Measurements from ENCODE around the gene MEIS1.
"Not testable (repeated sequence)": the region's sequence is repeated elsewhere in the genome, so short reads cannot be mapped to it uniquely, and the experiment has no call there.

MEIS1 gene

DNA sequence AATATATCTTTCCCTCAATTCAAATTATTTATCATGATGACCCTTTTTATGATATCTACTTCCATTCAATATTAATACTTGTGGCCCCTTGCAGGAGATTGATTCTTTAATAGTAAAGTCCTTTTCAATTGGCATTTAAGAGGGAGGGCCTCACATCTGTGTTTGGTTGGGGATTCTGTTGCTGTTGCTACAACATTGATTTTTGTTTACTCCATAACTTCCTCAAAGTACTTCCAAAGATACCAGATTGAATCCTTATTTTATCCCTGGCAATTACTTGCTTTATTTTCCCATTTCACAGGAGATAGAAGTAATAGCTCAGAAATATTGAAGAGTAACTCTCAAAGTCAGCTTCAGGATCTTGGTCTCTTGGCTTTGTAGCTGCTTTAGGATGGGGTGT lies 32.8 kb downstream of the MEIS1 start:
- no peak for DNase-seq (ENCODE audit: low read depth)

DNA sequence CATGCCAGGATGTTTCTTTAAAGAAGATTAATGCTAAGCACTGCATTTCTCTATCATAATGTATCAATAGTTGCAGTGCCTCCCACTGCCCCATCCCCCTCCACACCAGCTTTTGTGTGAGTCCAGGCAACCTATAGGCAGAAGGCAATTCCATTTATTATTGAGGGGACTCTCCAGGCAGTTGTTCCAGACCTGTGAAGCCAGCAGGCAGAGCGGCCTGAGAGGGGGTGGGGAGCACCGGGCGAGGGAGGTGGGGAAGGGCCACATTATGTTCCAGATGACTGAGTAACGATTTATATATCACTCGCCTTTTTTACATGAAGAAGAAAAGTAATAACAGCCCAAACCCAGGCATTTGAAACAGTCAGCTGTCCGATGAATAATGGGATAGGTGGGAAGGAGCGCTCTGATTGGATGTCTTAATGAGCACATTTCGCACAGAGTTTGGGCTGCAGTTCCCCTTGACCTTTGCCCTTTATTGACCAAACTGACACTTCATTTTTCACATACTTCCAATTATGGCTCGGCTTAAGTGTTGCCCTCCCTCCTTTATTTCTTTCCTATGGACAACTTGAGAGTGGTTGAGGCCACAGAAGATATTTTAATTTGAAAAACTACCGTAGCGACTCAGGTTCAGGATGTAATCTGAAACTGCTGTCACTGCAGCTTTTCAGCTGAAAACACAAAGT lies 34.4 kb downstream of the MEIS1 start:
- no peak for DNase-seq (ENCODE audit: low read depth)

DNA sequence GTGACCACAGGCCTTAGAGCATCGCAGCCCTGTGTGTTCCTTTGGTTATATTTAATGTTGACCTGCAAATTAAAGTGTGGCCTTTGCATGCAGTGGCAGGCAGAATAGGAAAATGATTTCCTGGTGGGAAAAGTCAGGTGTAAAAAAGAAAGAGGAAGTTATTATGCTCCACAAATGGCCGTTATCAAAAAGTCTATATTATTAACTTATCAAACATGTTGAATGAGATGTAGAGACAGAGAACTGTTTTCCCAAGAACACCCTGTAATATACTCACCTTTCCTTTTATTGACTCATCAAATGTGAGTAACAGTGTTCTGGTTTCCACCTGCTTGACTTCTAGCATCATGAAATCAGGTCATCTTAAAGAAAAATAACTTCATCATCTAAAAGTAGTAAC lies 35.3 kb downstream of the MEIS1 start:
- no peak for DNase-seq (ENCODE audit: low read depth)

DNA sequence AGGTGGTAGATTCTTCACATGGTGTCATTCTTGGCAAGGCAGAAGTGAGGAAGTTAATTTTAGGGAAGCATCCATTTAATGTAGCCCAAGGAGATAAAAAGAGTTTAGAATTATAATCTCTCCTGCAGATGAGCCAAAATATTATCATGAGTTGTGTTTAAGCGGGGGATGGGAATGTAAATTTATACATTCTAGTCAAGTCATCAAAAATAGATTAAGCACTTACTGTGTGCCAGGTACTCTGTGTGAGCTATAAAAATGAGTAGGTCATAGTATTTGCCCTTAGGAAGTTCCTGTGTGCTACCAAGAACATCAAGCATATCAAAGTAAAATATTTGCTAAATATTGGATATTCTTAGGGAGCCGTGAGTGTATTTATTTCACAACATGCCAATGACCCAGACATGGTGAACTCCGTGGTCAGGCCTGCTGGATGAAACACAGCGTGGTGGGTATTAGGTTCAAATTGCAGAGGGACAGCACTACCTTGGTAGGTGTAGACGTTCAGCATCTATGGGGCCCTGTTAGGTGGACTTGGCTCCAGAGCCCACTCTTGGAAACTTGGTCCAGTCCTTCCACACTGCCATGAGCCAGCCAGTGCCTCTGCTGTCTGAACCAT lies 37.4 kb downstream of the MEIS1 start:
- no peak for DNase-seq (ENCODE audit: low read depth)

DNA sequence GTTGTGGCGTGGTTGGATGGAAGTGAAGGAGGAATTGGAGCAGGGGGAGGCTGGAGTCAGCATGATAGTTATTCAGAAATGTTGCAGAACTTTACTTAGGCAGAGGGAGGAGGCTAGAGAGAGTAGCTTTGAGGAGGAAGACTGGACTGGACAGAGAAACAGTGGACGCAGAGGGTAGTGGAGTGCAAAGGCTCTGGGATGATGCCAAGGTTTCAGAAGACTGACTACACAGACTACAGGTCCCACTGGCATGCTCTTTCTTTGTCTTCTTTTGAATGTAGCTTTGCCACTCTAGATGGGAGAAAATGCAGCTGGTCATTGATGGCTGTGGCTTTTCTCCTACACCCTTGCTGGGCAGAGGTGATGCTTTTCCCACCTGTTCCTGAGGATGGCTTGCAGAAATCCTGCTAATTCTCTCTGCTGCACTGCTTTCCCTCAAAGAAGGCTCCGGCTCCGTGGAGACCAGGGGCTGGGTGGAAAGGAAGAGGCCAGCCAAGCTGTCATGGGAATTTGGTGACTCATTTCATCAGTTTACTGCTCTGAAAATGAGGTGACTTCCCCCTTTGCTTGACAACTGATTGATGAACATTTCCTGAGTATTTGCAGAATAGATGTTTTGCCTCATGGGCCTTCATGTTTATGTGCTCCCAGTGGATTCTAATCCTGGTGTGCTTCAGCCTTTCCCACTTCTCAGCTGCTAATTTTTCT lies 42.4 kb downstream of the MEIS1 start:
- DNase-seq (ENCODE audit: low read depth), result no peak

DNA sequence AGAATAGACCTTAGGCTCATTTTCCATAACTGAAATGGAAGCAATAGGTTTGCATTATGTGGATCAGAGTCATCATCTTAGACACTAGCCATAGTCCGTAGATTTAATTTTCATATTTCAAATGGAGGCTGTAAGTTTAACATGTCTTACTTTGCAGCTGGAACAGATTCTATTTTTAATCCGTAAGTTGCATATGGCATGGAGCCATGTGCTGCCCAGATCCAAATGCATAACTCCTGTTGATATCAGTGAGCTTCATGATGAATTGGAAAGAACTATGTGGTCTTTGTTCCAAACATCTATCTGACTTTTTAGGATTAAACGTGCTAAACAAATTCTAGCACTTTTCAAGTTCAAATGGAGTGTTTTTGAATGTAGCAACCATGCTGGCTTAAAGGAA lies 43.4 kb downstream of the MEIS1 start:
- no peak for DNase-seq (ENCODE audit: low read depth)

DNA sequence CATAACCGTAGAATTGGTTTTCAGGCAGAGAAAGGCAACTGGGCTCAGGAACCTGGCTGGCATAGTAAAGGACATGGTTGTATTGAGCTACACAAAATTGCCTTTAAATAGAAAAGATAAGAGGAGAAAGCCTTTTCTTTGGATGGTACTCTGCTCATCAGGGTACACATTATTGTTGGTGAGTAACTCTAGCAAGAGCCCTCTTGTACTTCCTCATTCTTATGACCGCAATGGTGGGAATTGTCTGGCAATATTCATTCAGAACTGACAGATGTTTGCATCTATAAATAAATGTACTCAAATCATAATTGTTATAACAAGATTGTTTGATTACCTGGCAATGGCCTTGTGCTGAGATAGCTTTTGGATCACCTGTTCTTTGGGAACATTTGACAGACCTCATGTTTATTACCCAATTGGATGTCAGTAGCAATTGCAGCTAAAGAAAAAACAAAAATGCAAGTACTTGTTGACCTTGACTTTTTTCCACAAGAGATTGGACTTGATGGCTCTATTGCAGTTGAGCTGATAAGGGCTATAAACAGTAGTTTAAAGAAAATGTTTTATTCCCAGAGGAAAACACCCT lies 43.9 kb downstream of the MEIS1 start:
- no peak for DNase-seq (ENCODE audit: low read depth)

DNA sequence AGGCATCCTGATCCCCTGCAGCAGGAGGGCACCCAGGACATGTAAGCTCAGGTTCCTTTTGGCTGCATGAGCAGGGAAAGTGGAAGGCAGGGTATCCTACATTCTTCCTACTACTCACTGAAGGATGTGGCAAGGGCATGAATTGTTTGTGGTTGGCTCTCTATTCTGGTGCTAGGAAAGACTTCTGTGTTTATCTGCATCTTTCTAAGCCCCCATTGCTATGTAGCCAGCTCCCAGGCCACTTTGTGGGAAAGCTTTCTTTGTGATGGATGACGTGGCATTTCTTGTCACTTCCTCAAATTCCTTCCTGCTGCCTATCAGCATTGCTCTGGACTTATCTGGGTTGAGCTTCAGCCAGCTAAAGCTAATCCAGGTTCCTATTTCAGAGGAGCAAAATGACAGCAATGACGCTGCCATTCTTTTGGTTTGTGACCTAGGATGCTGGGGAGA lies 46.2 kb downstream of the MEIS1 start:
- no peak for DNase-seq (ENCODE audit: low read depth)

DNA sequence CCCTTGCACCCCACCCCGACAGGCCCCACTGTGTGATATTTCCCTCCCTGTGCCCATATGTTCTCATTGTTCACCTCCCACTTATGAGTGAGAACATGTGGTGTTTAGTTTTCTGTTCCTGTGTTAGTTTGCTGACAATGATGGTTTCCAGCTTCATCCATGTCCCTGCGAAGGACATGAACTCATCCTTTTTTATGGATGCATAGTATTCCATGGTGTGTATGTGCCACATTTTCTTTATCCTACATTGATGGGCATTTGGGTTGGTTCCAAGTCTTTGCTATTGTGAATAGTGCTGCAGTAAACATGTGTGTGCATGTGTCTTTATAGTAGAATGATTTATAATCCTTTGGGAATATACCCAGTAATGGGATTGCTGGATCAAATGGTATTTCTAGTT lies 50.3 kb downstream of the MEIS1 start:
- DNase-seq (ENCODE audit: low read depth), result not testable (repeated sequence)

DNA sequence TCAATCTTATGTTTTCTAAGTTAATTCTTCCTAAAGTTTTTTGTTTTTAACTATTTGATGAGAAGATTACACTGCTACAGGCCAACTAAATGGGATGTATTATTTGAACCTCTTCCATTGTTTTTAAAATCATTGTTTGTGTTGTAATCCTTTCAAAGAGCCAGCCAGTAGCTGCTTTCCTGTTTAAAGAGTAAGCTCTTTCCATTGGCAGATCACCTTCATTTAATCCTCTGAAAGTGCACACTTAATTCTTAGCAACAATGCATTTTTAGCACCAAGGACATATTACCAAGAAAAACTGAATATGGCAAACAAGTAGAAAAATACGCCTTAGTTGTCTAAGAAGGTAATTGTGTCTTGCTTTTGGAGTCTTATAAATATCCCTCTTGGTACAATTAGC lies 54.0 kb downstream of the MEIS1 start:
- no peak for DNase-seq (ENCODE audit: low read depth)

DNA sequence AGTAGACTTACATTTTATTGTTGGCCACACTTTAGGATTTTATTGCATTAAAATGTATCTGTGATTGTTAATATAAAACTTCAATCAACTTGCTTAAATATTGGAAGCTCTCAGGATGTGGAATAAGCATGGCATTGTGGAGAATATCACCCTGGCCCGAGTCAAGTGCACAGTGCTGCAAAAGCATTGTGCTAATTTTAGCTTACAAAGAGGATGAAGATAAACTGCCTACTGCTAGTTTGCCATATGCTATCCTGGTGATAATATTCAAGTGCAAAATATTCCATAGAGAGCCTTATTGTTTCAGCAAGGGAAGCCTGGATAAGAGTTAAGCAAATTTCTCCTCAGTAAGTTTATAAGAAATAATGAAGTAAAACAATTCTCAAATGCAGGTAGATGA lies 54.5 kb downstream of the MEIS1 start:
- no peak for DNase-seq (ENCODE audit: low read depth)

DNA sequence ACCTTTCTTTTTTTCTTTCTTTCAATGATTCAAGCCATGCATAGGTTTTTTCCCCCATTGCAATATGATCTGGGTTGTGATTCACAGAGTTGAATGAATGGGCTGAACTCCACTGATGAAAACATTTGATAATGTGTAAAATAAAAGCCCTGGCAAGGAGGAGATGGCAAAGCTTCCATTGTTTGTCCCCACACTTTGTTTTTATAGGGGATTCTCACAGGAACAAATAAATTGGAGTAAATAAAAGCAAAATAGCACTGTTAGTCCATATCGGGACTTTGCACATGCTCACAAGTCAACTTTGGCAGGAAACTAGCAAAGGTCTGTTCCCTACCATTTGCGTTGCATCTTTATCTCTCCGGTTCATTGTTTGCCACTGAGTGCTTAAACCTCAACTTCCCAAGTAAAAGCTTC lies 55.7 kb downstream of the MEIS1 start:
- no peak for DNase-seq (ENCODE audit: low read depth)

DNA sequence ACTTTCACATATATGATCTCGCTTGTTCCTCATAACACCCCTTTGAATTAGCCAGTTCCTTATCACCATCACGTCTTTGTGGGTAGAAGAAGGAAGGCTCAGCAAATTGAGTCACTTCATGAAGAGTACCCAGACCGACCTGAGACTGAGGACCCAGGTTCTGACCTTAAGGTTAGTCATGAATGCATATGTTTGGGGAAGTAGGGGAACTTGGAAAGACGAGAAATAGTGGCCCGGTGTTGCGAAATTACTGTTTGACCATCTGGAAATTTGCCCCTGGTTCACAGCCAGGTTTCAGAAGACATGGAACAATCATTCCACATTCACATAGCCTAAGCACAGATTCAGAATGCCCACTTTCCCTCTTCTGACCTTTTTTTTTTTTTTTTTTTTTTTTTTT lies 59.8 kb downstream of the MEIS1 start:
- DNase-seq (ENCODE audit: low read depth), result no peak

DNA sequence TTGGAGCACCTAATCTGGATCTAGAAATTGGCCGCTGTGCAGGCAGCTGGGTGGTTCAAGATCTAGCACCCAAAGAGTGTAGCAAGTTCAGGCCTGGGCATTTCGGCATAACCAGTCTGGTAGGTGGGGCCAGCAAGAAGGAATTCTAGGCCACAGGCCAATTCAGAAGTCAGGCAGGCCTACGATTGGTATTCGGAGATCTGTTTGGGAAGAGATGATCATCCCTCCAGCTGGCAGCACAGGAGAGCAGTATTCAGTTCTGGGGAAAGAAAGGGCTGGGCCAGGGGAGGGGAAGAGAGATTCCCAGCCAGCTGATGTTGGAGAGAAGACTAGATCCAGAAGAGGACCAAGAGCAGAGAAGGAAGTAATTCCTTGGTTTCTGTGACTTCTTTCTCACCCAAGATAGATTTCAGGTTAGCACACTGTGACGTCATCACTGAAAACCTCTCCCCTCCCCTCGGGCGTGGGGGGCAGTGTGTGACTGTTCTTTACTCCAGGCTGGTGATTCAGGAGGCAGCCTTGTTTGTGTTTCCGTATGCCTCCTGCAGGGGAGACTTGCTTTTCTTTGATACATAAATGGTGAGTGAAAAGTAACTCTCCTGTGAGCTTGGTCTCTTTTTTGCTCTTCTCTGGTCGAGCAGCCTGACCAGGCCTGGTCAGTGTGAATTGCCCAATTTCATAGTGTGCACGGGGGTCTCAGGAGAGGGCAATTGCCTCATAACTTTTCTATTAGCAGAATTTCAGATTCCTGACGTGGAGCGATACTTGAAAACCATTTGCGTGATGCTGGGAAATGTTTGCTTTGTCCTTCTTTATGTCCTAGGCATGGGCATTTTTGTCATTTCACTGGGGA lies 61.1 kb downstream of the MEIS1 start:
- DNase-seq (ENCODE audit: low read depth), result no peak

DNA sequence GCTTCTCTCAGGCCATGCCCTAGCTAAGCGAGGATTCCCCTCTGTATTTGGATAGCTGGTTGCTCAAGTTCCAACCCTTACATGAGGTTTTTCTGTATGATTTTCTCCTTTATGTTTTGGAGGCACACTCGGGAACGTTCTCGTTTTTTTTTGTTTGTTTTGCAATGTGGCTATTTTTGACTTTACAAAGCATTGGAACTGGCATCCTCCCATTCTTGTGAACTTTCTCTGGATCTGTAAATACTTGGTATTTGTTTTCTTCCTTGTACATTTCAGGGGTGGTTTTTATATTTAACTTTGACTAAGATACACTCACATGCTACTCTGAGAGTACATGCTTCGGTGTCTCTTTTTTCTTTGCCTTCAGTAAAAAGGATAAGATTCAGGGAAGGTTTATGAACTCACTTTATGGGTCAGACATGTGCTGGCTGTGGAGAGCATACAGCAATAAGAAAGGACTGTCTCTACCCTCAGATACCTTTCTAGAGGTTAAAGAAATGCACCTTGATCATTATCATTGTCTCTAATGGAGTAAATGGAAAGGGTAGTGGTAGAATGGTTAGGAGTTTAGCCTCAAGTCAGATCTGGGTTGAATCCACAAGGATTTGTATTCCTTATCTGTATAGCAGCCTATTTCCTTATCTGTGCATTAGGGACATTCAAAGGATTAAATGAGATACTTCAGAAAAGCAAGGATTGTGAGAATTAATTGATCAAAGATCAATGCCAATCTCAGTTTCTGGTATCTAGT lies 61.9 kb downstream of the MEIS1 start:
- DNase-seq (ENCODE audit: low read depth), result no peak

DNA sequence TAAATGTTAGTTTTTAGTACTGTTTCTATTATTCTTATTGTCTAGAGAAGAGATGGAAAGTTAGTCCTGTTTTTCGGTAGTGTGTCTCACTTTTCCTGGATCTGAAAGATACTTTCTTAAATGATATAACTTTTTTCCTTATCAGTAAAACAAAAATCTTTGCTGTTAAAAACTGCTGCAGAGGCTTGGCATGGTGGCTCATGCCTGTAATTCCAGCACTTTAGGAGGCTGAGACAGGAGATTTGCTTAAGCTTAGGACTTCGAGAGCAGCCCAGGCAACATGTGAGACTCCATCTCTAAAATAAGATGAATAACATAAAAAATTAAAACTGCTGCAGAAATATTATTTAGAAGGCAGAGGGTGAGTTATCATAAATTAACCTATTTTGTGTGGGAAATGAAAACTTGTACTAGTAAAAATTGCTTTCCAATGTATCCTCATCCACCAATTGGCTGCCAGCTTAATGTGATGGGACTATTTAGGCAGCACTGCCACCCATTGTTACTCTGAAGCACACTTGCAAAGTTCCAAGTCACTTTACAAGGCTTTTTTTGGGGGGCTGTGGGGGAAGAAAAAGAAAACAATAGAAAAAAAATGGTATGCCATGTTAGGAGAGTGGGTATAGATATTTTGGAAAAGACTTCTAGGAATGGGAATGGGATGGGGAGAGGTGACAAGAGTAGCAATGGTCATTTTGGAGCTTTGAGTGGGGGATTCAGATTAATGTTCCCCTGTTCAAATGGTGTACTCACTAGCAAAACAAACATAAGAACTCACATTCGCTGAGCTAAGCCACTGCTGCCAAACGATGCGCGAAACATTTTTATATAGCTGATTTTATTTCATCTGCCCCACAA lies 62.7 kb downstream of the MEIS1 start:
- no peak for DNase-seq (ENCODE audit: low read depth)

DNA sequence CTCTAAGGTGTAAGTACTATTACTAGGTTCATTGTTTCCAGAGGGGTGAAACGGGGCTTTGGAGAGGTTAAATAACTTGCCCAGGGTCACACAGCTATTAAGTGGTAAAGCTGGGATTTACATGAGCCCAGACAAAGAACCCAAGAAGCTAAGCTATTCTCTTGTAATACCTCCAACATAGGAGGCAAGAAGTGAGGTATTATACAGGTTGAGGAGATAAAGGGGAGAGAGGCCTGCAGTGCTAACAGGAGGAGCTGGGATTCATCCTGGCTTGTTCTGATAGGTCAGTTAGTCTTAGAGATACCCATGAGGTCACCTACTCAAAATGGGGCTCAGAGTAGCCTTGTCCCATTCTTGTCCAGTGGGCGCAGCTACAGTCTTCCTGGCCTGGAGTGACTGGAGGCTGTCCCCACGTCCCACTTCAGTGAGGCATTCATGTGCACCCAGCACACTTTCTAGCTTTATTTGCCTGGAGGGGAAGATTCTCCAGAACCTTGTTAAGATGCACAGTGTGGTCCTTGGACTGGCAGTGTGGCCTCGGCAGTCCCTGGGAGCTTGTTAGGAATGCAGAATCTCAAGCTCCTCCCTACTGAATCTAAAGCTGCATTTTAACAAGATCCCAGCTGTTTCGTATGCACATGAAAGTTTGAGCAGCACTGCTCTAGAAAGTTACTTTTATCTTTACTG lies 63.5 kb downstream of the MEIS1 start:
- no peak for DNase-seq (ENCODE audit: low read depth)

DNA sequence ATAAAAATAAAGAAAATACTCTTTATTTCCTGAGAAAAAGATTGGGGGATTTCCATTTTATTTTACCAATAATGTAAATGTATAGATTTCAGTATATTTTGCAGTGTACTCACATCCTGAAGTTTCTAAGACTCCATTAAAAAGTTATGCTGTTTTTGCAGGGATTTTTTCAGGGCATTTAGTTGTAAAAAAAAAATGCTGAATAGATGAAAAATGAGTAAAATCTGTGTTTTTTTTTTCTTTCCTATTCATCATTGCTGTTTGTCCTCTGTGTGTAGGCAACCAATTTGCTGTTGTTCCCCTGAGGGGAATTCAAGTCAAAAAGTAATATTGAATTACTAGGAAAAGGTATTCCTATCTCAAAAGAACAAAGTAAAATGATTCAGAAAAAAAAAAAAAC lies 66.3 kb downstream of the MEIS1 start:
- no peak for DNase-seq (ENCODE audit: low read depth)

DNA sequence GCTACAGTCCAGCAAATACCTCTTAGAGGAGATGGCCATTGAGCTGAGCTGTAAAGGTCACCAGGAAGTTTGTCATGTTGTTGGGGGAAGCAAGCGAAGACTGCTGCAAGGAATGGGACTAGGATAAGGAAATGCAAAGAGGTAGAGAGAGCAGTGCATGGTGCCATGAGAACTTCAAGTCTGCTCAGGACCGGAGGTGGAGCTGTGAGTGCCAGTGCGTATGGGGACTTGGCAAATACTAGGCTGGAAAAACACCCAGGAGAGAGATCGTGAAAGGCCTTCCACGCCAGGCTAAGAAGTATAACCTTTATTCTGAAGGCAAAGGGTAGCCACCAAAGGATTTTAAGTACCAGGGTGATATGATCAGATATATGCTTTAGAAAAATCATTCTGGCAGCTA lies 71.3 kb downstream of the MEIS1 start:
- no peak for DNase-seq (ENCODE audit: low read depth)

DNA sequence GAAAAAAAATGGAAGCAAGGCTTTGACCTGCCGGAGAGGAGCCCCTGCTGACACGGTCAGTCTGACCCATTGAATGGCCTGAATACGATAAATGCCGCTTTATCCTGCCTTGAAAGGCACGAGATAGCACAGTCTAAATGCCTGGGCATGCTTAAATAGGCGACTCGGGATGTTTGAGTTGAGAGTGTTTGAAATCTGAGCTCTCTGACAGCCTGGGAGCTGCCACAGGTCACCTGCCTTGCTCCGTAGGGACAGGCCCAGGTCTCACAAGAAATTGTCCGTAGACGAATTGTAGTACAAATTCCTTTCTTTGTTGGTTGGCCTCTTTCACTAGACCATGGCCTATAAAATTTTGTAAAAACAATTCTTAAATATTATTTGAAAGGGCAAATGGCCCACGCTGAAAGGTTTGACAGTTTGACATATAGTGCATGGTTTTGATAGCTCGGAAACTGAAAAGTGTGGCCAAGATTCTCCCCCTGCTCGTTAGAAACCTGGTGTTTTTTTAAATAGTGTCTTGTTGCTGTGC lies 72.8 kb downstream of the MEIS1 start:
- DNase-seq (ENCODE audit: low read depth), result no peak
